Duodenal mucosa (tissue), 2 donors: Measurements from ENCODE around the gene CERS6.

Source experiments
- H3K27ac ChIP-seq: one replicate; pipeline ENCODE4 v1.7.0; 2013; ENCODE audit warnings: low read depth, low read length
- H3K27me3 ChIP-seq, 2 donors: one replicate each; pipeline ENCODE4 v1.7.0; 2013; ENCODE audit warnings: low read length in 2 of 2, control low read depth in 1 of 2; ENCODE audit not compliant: insufficient read depth in 2 of 2, control insufficient read depth in 1 of 2
- H3K36me3 ChIP-seq, 2 donors: one replicate each; pipeline ENCODE4 v1.7.0; 2013; ENCODE audit warnings: low read length in 2 of 2, control low read depth in 1 of 2; ENCODE audit not compliant: insufficient read depth in 2 of 2, control insufficient read depth in 1 of 2
- H3K4me1 ChIP-seq, 2 donors: one replicate each; pipeline ENCODE4 v1.7.0; 2013; ENCODE audit warnings: low read length in 2 of 2, control low read depth in 1 of 2; ENCODE audit not compliant: insufficient read depth in 2 of 2, control insufficient read depth in 1 of 2
- H3K4me3 ChIP-seq, 2 donors: one replicate each; pipeline ENCODE4 v1.7.0; 2013; ENCODE audit warnings: low read length in 2 of 2, low read depth in 1 of 2
- H3K9ac ChIP-seq, 2 donors: one replicate each; pipeline ENCODE4 v1.7.0; 2013; ENCODE audit warnings: low read length in 2 of 2, low read depth in 1 of 2
- H3K9me3 ChIP-seq, 2 donors: one replicate each; pipeline ENCODE4 v1.7.0; 2013; ENCODE audit warnings: low read length in 2 of 2, control low read depth in 1 of 2; ENCODE audit not compliant: control insufficient read depth in 1 of 2

CERS6 gene

GRCh38 chr2:168798076-168798887 lies 342.2 kb downstream of the CERS6 start:
- Histone ChIP-seq H3K4me1 (peaks cover 31 to 32% of the 10 kb centered on the region in 2 donors), H3K4me3 (no peak overlapping the region), H3K27me3 (no peaks in the 10 kb centered on the region), H3K9ac (no peak overlapping the region), H3K36me3 (no peaks in the 10 kb centered on the region), H3K9me3 (no peaks in the 10 kb centered on the region), H3K27ac (no peak overlapping the region)

GRCh38 chr2:168798888-168799410 lies 342.9 kb downstream of the CERS6 start:
- Histone ChIP-seq H3K27ac (no peak overlapping the region), H3K9me3 (no peaks in the 10 kb centered on the region), H3K4me1 (peaks cover 31 to 32% of the 10 kb centered on the region in 2 donors), H3K36me3 (no peaks in the 10 kb centered on the region), H3K27me3 (no peaks in the 10 kb centered on the region), H3K9ac (no peak overlapping the region), H3K4me3 (no peak overlapping the region)

GRCh38 chr2:168801471-168801870 lies 345.4 kb downstream of the CERS6 start:
- Histone ChIP-seq H3K27me3 (no peaks in the 10 kb centered on the region), H3K36me3 (no peaks in the 10 kb centered on the region), H3K4me3 (no peak overlapping the region), H3K9me3 (no peaks in the 10 kb centered on the region), H3K4me1 (peaks cover 31 to 40% of the 10 kb centered on the region in 2 donors), H3K9ac (no peak overlapping the region), H3K27ac (no peak overlapping the region)

- Histone ChIP-seq H3K27ac (peak within 1 kb of the TSS; percentile 74), H3K27me3 (no peaks in the 10 kb centered on the region), H3K4me3 (peak within 1 kb of the TSS; percentile 68 to 69), H3K36me3 (no peaks in the 10 kb centered on the region), H3K9me3 (no peaks in the 10 kb centered on the region), H3K9ac (peak within 1 kb of the TSS; percentile 55 to 71), H3K4me1 (peaks cover 30 to 37% of the 10 kb centered on the region in 2 donors)
Observed at GRCh38 chr2:168801961-168802858, 346.1 kb downstream of the CERS6 start, which contains the start of gene NOSTRIN. NOSTRIN (plus strand) TSS chr2:168802637; CDS start chr2:168802647, 10 bp downstream.

GRCh38 chr2:168802859-168803725 lies 347.0 kb downstream of the CERS6 start:
- peaks cover 22 to 37% of the 10 kb centered on the region in 2 donors for H3K4me1 ChIP-seq
- H3K27me3 ChIP-seq = no peaks in the 10 kb centered on the region
- peak overlapping the region; percentile 55 to 71 for H3K9ac ChIP-seq
- no peaks in the 10 kb centered on the region for H3K36me3 ChIP-seq
- peak overlapping the region; percentile 71 for H3K27ac ChIP-seq
- peak overlapping the region; percentile 68 to 69 for H3K4me3 ChIP-seq
- H3K9me3 ChIP-seq = no peaks in the 10 kb centered on the region

- H3K36me3 ChIP-seq = no peaks in the 10 kb centered on the region
- no peaks in the 10 kb centered on the region for H3K27me3 ChIP-seq
- H3K9me3 ChIP-seq = no peaks in the 10 kb centered on the region
- H3K27ac ChIP-seq = no peak overlapping the region
- peak overlapping the region; percentile 68 to 69 for H3K4me3 ChIP-seq
- peak overlapping the region in 1 of 2 donors; percentile 71 for H3K9ac ChIP-seq
- peaks cover 12 to 25% of the 10 kb centered on the region in 2 donors for H3K4me1 ChIP-seq
Observed at GRCh38 chr2:168804214-168804613, 348.1 kb downstream of the CERS6 start.

- Histone ChIP-seq H3K36me3 (no peaks in the 10 kb centered on the region), H3K9ac (no peak overlapping the region), H3K4me3 (no peak overlapping the region), H3K27ac (no peak overlapping the region), H3K27me3 (no peaks in the 10 kb centered on the region), H3K9me3 (no peaks in the 10 kb centered on the region), H3K4me1 (peaks cover 10 to 19% of the 10 kb centered on the region in 2 donors)
Observed at GRCh38 chr2:168805615-168806014, 349.5 kb downstream of the CERS6 start.

GRCh38 chr2:168809537-168809936 lies 353.5 kb downstream of the CERS6 start:
- Histone ChIP-seq H3K27me3 (no peaks in the 10 kb centered on the region), H3K36me3 (peaks cover 0 to 4% of the 10 kb centered on the region in 2 donors), H3K4me3 (no peak overlapping the region), H3K9me3 (no peaks in the 10 kb centered on the region), H3K4me1 (peaks cover 0 to 4% of the 10 kb centered on the region in 2 donors), H3K27ac (no peak overlapping the region), H3K9ac (no peak overlapping the region)

GRCh38 chr2:168810235-168810634 lies 354.2 kb downstream of the CERS6 start:
- Histone ChIP-seq H3K36me3 (peaks cover 0 to 4% of the 10 kb centered on the region in 2 donors), H3K4me3 (no peak overlapping the region), H3K27me3 (no peaks in the 10 kb centered on the region), H3K9me3 (no peaks in the 10 kb centered on the region), H3K4me1 (peaks cover 0 to under 1% of the 10 kb centered on the region in 2 donors), H3K27ac (no peak overlapping the region), H3K9ac (no peak overlapping the region)
